ENCODE data around the gene CSF3R.

- no peak for TF ChIP-seq EZH2 (IDR thresholded peaks at IDR 0.05; ENCODE audit: low read length, unreplicated experiment)
- TF ChIP-seq CTCF (conservative IDR thresholded peaks at IDR 0.05; ENCODE audit: low read depth, low read length) = no peak
Measured at GRCh38 chr1:36453600-36454388, 28.9 kb downstream of the CSF3R start.

Measured in PC-3 (cell line).